BLaER1 (cell line): ENCODE results near the gene DNAJC18.

Experiments
- H3K27ac ChIP-seq: shearing (Covaris generic); formaldehyde crosslinking; 2 replicates; pipeline ENCODE4 v1.8.1; 2022
- H3K27me3 ChIP-seq: shearing (Covaris generic); formaldehyde crosslinking; 2 replicates; pipeline ENCODE4 v1.8.1; 2022
- H3K36me3 ChIP-seq: shearing (Covaris generic); formaldehyde crosslinking; 2 replicates; pipeline ENCODE4 v1.8.1; 2022
- H3K4me1 ChIP-seq: shearing (Covaris generic); formaldehyde crosslinking; 2 replicates; pipeline ENCODE4 v1.8.1; 2022
- H3K4me2 ChIP-seq: shearing (Covaris generic); formaldehyde crosslinking; 2 replicates; pipeline ENCODE4 v1.8.1; 2022
- H3K4me3 ChIP-seq: shearing (Covaris generic); formaldehyde crosslinking; 2 replicates; pipeline ENCODE4 v1.8.1; 2022
- H3K9ac ChIP-seq: shearing (Covaris generic); formaldehyde crosslinking; 2 replicates; pipeline ENCODE4 v1.8.1; 2022
- H3K9me3 ChIP-seq: shearing (Covaris generic); formaldehyde crosslinking; 2 replicates; pipeline ENCODE4 v1.8.1; 2022
- H4K20me1 ChIP-seq: shearing (Covaris generic); formaldehyde crosslinking; 2 replicates; pipeline ENCODE4 v1.8.1; 2022
- Cebpa-rat ChIP-seq: shearing (Covaris generic); IDR thresholded peaks from 2 replicates; pipeline ENCODE4 v1.8.1; 2022

DNAJC18 gene

DNA sequence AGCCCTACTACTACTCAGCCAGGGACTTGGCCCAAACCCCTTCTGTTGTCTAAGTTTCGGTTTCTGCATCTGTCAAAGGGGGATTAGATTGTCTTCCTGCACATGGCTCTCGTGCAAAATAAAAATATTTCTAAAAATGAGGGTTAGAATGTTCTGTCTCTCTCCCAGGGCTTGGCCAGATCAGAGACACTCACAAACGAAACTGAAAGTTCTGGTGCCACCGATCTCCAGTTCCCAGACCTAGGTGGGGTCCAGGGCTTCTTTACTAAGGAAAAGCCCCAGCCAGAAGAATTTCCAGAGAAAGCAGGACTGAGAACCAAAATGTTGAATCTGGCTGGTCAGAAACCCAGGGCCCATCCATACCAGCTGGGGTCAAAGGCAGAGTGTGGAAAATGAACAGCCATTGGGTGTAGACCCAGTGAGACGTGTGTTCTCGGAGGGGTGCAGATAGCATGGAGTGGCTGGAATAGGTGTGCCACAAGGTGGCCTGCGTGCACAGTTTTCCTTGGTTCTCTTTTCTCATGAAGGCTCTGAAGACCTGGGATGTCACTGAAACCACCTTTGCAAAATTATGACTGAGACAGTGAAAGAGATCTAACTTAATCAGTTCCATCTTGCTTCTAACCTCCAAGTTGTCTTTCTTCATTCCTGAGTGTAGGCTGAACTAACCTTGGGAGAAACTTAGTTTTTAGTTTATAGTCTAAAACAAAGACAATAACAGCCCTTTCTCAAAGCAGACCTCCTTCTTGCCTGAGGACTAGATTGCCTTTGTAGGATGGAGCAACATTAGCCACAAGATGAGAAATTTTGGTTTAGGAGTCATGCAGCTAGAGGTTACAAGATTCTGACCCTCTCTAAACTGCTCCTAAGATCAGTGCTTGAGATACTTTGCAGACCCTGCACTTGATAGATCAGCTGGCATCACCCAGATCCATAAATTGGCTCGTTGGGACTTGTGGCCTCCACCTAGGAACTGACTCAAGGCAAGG is 54.0 kb downstream of the DNAJC18 start:
- Histone ChIP-seq H3K4me2 (peak overlapping the region; percentile 99), H3K4me3 (peak overlapping the region; percentile 78), H3K27ac (peak overlapping the region; percentile 100), H3K27me3 (no peaks in the 10 kb centered on the region), H4K20me1 (peaks cover 24% of the 10 kb centered on the region), H3K9me3 (no peaks in the 10 kb centered on the region), H3K36me3 (peaks cover 18% of the 10 kb centered on the region; the same call in 1 of the 2 replicates), H3K4me1 (peaks cover 82% of the 10 kb centered on the region), H3K9ac (peak overlapping the region; percentile 98)
- TF ChIP-seq Cebpa-rat: no peak

DNA sequence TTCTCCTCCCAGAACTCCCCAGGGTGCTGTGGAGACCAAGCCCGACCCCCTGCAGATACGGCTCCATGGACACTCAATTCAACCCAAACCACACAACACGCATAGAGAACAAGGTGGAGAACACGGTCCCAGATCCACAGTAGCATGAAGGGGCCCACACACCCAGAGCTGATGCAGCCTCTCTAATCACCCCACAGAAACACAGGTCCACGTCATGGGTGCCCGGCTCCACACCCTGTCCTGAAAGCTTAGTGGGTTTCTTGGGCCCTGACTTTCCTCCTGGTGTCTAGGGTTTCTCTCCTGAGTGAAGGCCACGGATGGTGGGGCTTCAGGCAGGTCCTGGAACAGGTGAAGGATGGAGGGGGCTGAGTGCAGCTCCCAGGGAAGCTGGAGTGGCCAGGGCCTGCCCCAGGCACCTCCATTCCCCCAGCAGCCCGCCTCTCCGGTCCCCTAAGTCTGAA is 54.7 kb downstream of the DNAJC18 start:
- Histone ChIP-seq H3K36me3 (peaks cover 25% of the 10 kb centered on the region; the same call in 1 of the 2 replicates), H3K4me2 (peak overlapping the region; percentile 99), H3K27me3 (no peaks in the 10 kb centered on the region), H4K20me1 (peaks cover 24% of the 10 kb centered on the region), H3K4me1 (peaks cover 83% of the 10 kb centered on the region), H3K9me3 (no peaks in the 10 kb centered on the region), H3K4me3 (peak overlapping the region; percentile 78), H3K9ac (peak overlapping the region; percentile 98), H3K27ac (peak overlapping the region; percentile 100)
- TF ChIP-seq Cebpa-rat: no peak

DNA sequence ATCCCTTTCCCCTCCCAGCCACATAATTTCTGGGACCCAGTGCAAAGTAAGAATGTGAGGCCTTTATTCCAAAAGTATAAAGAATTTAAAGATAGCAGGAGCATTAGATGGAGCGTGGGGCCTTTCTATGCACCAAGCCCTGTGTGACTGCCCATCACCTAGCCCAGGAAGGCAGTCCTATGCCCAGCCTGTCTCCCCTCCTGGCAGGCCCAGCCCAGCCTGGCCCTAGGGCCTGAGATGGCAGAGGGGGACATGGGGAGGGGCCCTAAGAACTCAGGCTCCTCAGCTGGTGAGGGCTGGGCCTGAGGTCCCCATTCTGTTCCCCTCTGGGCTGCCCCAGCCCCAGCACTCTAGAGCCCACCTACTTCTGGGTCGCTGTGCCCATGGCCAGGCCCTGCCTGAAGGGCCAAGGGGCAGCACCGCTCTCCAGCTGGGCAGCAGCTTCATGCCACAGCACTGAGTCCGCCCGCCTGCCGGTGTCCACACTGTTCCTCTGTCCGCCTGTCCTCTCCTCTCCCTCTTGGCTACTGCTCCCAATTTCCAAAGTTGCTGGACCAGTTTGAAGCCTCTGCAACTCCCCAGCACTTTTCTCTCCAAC is 55.2 kb downstream of the DNAJC18 start:
- TF ChIP-seq Cebpa-rat: no peak
- H3K9me3 ChIP-seq: no peaks in the 10 kb centered on the region
- peaks cover 28% of the 10 kb centered on the region; the same call in 1 of the 2 replicates for H3K36me3 ChIP-seq
- peak overlapping the region; percentile 78 for H3K4me3 ChIP-seq
- H3K9ac ChIP-seq: peak overlapping the region; percentile 98
- no peaks in the 10 kb centered on the region for H3K27me3 ChIP-seq
- H3K27ac ChIP-seq: peak overlapping the region; percentile 100
- peak overlapping the region; percentile 99 for H3K4me2 ChIP-seq
- peaks cover 24% of the 10 kb centered on the region for H4K20me1 ChIP-seq
- peaks cover 88% of the 10 kb centered on the region for H3K4me1 ChIP-seq

DNA sequence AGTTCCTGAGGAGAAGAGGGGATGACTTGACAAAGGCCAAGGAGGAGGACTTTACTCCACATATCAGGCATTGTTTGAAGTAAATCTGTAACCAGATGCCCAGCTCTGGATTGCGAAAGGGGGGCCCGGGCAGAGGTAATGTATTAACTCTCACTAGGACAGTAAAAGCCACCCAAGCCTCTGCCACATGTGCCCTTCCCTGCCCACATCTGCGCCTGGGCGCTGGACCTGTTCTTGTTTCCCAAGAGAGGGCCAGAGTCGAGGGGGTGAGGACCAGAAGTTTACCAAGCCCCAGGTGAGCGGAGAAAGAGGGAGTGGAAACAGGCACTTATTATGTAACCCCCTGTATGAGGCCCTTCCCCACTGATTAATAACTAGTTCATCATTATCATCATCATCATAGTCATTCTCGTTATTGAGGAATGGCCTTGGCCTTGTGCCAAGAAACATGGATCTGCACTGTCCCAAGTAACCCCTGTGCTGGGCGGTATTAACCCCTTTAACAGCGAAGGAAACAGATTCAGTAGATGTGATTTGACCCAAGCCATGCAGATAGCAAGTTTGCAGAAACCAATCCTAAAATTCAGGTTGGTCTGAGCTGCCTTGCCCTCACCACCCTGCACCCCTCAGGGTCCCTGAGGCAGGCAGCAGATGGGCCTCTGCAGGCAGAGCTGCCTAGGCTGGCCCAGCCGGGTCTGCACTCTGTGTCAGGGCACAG is 55.9 kb downstream of the DNAJC18 start, which contains the start of gene SLC23A1:
Gene SLC23A1 (minus strand): TSS at position 23 of the 718 bp plus-strand sequence. CDS start 44 bp downstream, outside the sequence.
- H3K27me3 ChIP-seq: no peaks in the 10 kb centered on the region
- H3K36me3 ChIP-seq: peaks cover 34% of the 10 kb centered on the region
- H3K4me1 ChIP-seq: peaks cover 91% of the 10 kb centered on the region
- H3K9me3 ChIP-seq: no peaks in the 10 kb centered on the region
- H3K27ac ChIP-seq: peak within 1 kb of the TSS; percentile 100
- H4K20me1 ChIP-seq: peaks cover 24% of the 10 kb centered on the region
- peak within 1 kb of the TSS; percentile 78 for H3K4me3 ChIP-seq
- peak within 1 kb of the TSS; percentile 98 for H3K9ac ChIP-seq
- TF ChIP-seq Cebpa-rat: peak; percentile 90
- H3K4me2 ChIP-seq: peak within 1 kb of the TSS; percentile 99

DNA sequence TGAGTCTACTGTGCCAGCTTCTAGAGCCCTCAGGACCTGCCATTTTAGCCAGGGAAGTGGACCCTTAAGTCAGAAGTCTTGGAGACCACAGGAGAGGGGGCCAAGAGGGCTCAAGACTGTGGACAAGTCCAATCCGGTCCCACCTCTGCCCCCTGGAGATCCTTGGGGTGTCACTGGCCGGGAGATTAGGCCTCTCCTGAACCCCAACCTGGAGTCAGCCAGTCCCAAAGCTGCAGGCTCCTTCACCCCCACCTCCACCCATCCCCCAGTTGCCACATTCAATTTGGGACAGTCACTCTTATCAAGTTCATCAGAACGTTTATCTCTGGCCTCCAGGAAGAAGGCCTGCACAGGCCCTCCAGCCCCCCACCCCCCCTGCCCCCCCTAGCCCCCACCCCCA is 56.5 kb downstream of the DNAJC18 start:
- H3K27ac ChIP-seq: peak overlapping the region; percentile 74
- peak overlapping the region; percentile 99 for H3K4me2 ChIP-seq
- H3K4me1 ChIP-seq: peaks cover 89% of the 10 kb centered on the region

DNA sequence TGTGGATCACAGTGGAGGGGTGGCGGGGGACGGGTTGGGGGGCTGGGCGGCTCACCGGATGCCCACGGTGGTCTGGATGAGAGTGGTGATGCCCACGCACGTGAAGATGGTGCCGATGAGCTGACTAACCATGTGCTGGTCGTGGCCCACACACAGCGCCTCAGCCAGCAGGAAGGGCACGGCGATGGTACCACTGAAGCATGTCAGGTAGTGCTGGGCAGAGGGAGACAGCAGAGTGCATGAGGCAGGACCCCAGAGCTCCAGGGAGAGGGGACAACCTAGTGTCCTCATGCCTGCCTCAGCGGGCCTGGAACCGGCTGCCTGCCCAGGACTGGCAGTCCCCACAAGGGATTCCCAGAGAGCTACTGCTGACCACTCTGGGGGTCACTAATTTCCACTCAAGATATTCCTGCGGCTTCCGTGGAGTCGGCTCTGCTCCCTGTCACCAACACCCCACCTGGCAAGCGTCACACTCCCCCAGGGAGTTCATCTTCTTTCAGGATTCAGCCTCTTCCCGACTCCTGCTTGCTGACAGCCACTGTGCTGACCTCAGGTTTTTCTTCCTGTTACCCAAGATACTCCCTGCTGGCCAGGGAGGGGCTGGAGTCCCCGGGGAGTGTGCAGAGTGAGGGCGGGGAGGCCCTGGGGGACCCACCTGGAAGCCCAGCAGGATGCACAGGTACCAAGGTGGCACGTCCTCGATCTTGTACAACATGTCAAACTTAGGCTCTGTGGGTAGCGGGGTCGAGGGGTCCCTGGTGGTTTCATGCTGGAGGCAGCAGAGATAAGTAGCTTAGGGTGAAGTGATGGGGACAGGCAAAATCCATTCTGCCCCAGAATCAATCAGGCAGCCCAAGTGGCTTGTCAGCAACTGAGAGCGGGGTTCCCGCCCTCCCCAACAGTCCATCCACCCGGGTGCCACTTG is 57.2 kb downstream of the DNAJC18 start:
- Histone ChIP-seq H3K4me2 (peak overlapping the region; percentile 99), H3K9me3 (no peaks in the 10 kb centered on the region), H3K9ac (peak overlapping the region; percentile 61), H3K27ac (peak overlapping the region; percentile 74), H3K36me3 (peaks cover 42% of the 10 kb centered on the region), H3K4me1 (peaks cover 82% of the 10 kb centered on the region), H4K20me1 (peaks cover 24% of the 10 kb centered on the region), H3K4me3 (0 out of 2 replicates have a peak overlapping the region, but pooled peaks have one; percentile 8), H3K27me3 (no peaks in the 10 kb centered on the region)
- no peak for TF ChIP-seq Cebpa-rat

More for the DNA sequence above, 56.5 kb downstream of the DNAJC18 start:
- no peak for TF ChIP-seq Cebpa-rat
- Histone ChIP-seq H3K36me3 (peaks cover 41% of the 10 kb centered on the region), H3K9me3 (no peaks in the 10 kb centered on the region), H3K9ac (peak overlapping the region; percentile 61), H4K20me1 (peaks cover 24% of the 10 kb centered on the region), H3K4me3 (no peak overlapping the region), H3K27me3 (no peaks in the 10 kb centered on the region)

DNA sequence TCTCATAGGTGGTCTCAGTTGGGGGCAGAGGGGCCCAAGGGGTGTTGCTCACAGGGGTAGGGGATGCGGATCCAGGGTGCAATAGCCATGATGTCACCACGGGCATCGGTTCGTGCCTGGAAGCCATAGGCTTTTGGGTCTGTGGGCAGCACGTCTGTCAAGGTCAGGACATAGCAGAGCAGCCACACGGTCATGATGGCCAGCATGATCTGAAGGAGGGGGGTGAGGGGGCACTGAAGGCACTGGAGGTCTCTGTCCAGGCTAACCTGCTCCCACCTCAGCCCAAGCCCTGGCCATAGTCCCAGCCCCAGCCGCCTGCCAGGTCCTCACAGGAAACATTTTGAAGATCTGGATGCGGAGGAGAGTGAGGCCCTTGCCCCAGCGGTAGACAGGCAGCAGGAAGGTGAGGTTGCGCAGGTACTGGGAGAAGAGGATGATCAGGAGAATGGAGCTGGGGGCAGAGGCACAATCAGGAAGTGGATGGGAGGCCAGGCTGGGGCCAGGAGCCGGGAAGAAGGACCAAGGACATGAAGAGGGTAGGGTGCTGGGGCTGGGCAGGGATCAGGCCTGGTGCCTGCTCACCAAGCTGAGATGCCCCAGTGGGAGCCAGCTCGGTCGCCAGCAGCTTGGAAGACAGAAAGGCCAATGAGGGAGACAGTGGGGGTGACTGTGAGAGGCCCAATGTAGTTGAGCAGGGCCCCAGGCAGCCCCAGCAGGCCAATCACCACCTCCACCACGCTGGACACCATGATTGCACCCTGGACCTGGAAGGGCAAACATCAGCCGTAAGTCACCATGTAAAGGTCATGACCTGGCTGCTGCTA is 59.5 kb downstream of the DNAJC18 start:
- Histone ChIP-seq H3K9me3 (no peaks in the 10 kb centered on the region), H3K27me3 (no peaks in the 10 kb centered on the region), H3K4me3 (no peak overlapping the region), H4K20me1 (peaks cover 23% of the 10 kb centered on the region), H3K27ac (peak overlapping the region; percentile 58), H3K4me2 (peak overlapping the region; percentile 99), H3K36me3 (peaks cover 49% of the 10 kb centered on the region), H3K9ac (no peak overlapping the region), H3K4me1 (peaks cover 59% of the 10 kb centered on the region)
- TF ChIP-seq Cebpa-rat: no peak

DNA sequence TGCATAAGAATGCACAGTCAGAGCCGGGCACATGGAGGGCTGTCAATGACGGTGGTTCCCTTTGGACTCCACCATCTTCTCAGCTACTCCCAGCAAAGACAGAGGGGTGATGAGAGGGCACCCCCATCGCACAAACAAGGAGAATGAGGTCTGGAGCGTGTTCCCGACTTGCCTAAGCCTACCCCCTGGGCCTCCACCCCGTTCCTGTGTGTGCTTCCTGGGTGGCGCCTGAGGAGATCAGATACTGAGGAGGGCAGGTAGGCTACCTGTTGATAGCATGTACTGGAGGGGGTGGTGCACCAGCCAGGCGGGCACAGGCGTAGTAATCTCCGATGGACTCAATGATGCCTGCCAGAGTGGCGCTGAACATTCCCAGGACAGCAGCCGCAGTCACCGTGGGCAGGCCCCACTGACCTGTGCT is 60.4 kb downstream of the DNAJC18 start:
- peaks cover 50% of the 10 kb centered on the region for H3K4me1 ChIP-seq
- no peaks in the 10 kb centered on the region for H3K27me3 ChIP-seq
- H4K20me1 ChIP-seq: peaks cover 14% of the 10 kb centered on the region; the same call in 1 of the 2 replicates
- H3K4me3 ChIP-seq: no peak overlapping the region
- no peak for TF ChIP-seq Cebpa-rat
- H3K9ac ChIP-seq: no peak overlapping the region
- peaks cover 57% of the 10 kb centered on the region for H3K36me3 ChIP-seq
- H3K9me3 ChIP-seq: no peaks in the 10 kb centered on the region
- peak overlapping the region; percentile 58 for H3K27ac ChIP-seq
- H3K4me2 ChIP-seq: no peak overlapping the region
